HG03139 (cell line): ENCODE measurements around the gene COL4A2.
"Not testable (repeated sequence)": the region's sequence is repeated elsewhere in the genome, so short reads cannot be mapped to it uniquely, and the experiment has no call there.

Experiments
- ATAC-seq: cut with Tn5 transposase; IDR thresholded peaks from one replicate; pipeline ENCODE4 v1.9.1; 2021; ENCODE audit not compliant: unreplicated experiment

The COL4A2 gene

GRCh38 chr13:110449219-110450015 is 142.3 kb downstream of the COL4A2 start:
- ATAC-seq: no peak

- no peak for ATAC-seq
These were observed 143.2 kb downstream of the COL4A2 start for GRCh38 chr13:110450016-110450900.

DNA sequence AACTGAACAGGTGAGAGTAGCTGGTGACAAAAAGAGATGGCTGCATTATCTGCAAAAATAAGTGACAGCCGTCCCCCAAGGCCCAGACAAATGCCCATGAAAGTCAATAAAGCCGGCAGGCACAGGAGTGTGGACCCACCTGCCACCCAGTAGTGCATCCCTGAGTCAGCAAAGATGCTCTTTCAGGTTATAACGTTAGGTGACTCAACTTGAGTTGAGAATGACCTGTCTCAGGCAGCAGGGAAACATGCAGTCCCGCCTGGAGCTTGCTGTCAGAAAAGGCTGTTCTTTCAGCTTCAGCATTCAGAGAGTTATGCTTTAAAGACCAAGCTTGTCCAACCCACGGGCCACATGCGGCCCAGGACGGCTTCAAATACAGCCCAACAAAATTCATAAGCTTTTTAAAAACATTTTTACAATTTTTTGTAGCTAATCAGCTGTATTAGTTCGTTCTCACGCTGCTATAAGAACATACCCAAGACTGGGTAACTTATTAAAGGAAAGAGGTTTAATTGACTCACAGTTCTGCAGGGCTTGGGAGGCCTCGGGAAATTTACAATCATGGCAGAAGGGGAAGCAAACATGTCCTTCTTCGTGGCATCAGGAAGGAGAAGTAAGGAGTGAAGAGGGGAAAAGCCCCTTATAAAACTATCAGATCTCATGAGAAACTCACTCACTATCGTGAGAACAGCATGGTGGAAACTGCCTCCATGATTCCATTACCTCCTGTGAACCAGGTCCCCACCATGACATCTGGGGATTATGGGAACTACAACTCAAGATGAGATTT is 144.1 kb downstream of the COL4A2 start:
- ATAC-seq: no peak

DNA sequence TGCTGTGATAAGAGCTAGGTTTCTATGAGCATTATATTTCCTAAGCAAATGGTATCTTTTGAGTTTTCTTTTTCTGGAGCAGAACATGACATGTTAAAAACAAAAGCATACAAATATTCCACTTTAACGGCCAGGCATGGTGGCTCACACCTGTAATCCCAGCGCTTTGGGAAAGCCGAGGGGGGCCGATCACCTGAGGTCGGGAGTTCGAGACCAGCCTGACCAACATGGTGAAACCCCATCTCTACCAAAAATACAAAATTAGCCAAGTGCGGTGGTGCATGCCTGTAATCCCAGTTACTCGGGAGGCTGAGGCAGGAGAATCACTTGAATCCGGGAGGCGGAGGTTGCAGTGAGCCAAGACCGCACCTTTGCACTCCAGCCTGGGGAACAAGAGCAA is 146.0 kb downstream of the COL4A2 start:
- ATAC-seq: not testable (repeated sequence)

DNA sequence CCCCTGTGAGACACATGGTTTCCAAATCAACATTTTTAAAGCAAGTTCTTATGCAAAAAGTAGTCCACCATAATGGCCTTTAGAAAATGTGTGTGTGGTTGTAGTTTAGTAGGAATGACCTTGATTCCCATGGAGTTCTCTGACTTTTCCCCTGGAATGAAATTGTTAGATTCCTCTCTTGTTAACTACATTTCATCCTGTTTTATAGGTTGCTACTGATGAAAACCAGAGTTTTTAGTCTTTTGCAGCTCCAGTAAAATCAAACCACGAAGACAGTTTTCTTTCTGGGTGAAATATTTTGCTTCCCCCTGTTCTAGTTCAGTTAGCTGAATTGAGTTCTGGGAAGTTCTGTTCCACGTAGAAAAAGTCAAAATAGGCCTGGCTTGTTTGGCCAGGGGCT is 146.7 kb downstream of the COL4A2 start:
- no peak for ATAC-seq

- ATAC-seq: no peak
These were observed 147.3 kb downstream of the COL4A2 start for GRCh38 chr13:110454227-110454859.

DNA sequence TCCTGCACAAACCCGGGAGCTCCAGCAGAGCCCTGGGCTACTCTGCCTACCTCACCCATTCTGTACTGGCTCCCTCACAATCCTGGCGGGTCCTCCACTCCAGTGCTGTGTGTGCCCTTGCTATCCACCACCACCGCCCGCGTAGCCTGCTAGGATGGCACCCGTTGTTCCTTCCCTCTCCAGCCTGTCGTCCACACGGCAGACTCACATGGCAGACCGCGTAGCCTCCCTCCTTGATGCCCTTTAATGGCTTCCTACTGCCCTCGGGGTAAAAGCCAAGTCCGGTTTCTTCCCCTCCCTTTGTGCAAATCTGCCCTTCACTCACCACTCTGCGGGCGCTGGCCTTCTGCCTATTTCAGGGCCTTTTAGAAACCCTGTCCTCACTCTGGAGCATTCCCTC is 147.9 kb downstream of the COL4A2 start:
- ATAC-seq: no peak

GRCh38 chr13:110455444-110455843 is 148.4 kb downstream of the COL4A2 start:
- no peak for ATAC-seq

DNA sequence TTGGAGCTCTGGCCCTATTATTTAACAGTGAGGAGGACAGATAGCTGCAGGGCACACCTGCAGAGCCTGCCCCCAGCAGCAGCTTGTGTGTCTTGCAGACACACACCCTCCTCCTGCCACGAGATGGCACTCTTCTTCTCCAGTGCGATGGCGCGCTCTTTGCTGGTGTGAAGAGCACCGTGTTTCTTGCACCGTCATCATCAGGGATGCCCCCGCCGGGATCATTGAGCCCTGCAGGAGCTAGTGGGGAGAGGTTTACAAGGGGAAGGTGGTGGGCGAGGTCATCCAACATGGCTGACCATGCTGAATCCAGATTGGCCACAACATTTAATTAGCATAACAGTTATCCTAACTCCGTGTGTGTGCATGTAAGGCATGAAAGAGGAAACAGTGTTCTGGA is 148.9 kb downstream of the COL4A2 start:
- peak; percentile 96 for ATAC-seq

DNA sequence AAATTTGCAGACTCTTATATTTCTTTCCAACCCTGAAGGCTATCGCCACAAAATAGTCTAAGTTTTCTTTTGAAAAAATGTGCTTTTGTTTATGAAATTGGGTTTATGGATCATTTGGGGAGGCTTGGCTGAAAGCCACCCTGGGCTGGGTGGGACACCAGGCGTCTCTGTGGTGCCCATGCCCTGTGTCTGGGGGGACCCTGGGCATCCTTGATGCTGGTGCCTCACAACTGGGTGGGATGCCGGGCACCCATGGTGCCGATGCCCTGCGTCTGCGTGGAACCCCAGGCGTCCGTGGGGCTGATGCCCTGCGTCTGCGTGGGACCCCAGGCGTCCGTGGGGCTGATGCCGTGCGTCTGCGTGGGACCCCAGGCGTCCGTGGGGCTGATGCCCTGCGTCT is 149.5 kb downstream of the COL4A2 start:
- ATAC-seq: no peak

DNA sequence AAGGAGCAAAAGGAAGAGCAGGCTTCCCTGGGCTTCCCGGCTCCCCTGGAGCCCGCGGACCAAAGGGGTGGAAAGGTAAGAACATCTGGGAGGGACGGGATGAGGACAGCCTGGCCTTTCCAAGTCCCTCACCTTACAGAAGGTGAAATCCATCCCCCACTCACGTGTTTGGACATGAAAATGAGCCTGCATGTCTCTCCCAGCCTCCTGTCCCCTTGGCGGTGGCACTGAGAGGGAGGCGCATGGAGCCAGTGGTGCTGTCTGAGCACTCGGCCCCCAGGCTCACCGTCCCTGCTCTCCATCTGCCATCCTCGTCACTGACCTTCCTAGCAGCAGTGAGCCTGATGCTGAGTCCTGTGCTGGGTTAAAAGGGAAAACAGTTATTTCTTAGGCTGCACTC is 150.3 kb downstream of the COL4A2 start:
- no peak for ATAC-seq

DNA sequence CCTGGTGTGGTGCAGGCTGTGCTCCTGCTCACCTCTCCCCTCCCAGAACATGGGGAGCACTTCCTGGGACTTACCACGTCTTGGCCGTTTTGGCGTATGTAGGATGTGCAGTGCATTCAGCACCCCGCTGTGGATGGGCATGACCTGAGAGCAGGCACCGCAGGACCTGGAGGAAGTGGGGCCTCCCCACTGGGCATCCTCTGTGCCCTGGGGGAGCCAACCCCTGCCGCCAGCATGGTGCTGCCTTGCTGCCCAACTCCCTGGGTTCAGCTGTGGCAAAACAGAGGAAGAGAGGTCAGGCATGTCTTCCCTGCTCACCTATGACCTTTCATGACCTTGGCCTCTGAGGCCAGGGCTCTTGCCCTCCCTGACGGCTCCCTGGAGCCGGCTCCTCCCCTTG is 150.9 kb downstream of the COL4A2 start:
- ATAC-seq: no peak

- no peak for ATAC-seq
These were observed 151.7 kb downstream of the COL4A2 start for GRCh38 chr13:110458594-110459365.

- no peak for ATAC-seq
These were observed 155.0 kb downstream of the COL4A2 start for GRCh38 chr13:110462091-110462490.

GRCh38 chr13:110463156-110463555 is 156.1 kb downstream of the COL4A2 start:
- no peak for ATAC-seq

GRCh38 chr13:110463871-110464510 is 156.9 kb downstream of the COL4A2 start:
- no peak for ATAC-seq

GRCh38 chr13:110464556-110465333 is 157.7 kb downstream of the COL4A2 start:
- no peak for ATAC-seq

- ATAC-seq: no peak
These were observed 158.6 kb downstream of the COL4A2 start for GRCh38 chr13:110465696-110466095.
